Measurements from ENCODE around the gene TXNRD2. TPM values are rescaled to one million over a fixed set of nuclear protein-coding genes. Genes with fewer than 3 reads are reported as not detected.

TXNRD2 gene
- total RNA-seq, 1 donor from 2014 or later: 25.7 TPM

DNA sequence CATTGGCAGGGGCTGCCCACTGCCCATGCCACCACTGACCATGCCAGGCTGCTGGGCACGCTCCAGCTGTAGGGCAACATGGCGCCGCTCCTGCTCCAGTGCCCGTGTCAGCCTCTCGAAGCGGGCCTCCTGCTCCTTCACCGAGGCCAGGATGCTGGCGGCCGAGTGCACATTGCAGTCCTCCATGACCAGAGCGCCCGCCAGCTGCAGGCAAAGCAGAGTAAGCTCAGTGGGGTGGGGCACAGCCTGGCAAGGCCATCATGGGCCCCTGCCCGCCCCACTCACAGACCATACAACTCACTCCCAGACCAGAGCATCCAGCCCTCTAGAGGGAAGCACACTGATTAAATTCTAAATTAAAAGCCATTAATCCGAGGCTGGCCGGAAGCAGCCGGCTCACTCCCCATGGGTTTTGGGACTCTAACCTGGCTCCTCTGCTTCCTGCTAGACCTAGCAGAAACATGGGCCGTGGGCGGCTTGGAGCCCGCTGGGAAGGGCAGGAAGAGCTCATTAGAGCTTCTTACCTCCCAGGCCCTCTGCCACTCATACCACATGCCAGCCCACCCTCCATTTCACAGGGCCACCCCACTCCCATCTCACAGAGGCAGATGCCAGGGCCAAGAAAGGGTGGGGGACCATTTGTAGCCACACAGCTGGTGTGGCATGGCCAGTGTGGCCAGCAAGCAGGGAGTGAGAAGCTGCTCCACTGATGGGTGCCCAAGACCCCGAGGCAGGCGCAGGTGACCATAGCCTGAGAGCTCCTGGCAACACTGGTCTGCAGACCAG is 49.2 kb upstream of the TXNRD2 start:
- no peak for TF ChIP-seq EZH2 (IDR thresholded peaks at IDR 0.05; ENCODE audit: insufficient read depth, low read length)
- TF ChIP-seq, protein P1, sequence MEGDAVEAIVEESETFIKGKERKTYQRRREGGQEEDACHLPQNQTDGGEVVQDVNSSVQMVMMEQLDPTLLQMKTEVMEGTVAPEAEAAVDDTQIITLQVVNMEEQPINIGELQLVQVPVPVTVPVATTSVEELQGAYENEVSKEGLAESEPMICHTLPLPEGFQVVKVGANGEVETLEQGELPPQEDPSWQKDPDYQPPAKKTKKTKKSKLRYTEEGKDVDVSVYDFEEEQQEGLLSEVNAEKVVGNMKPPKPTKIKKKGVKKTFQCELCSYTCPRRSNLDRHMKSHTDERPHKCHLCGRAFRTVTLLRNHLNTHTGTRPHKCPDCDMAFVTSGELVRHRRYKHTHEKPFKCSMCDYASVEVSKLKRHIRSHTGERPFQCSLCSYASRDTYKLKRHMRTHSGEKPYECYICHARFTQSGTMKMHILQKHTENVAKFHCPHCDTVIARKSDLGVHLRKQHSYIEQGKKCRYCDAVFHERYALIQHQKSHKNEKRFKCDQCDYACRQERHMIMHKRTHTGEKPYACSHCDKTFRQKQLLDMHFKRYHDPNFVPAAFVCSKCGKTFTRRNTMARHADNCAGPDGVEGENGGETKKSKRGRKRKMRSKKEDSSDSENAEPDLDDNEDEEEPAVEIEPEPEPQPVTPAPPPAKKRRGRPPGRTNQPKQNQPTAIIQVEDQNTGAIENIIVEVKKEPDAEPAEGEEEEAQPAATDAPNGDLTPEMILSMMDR (IDR thresholded peaks at IDR 0.05; ENCODE audit: insufficient read depth, low read depth, low read length): no peak
- Histone ChIP-seq H3K79me2 (ENCODE audit: insufficient read depth, low read length) (peaks cover 5% of the 10 kb centered on the region), H3K4me3 (ENCODE audit: insufficient read depth, low read depth, low read length) (no peak overlapping the region), H3K9me3 (ENCODE audit: insufficient read depth, low read depth, low read length) (no peaks in the 10 kb centered on the region), H3K4me2 (ENCODE audit: low read length) (no peak overlapping the region), H3K4me1 (ENCODE audit: insufficient read depth, low read length) (peaks cover 13% of the 10 kb centered on the region), H2AFZ (ENCODE audit: low read depth, low read length) (no peak overlapping the region), H3K36me3 (ENCODE audit: insufficient read depth, low read length) (no peaks in the 10 kb centered on the region), H4K20me1 (ENCODE audit: insufficient read depth, low read length) (peaks cover 5% of the 10 kb centered on the region), H3K27ac (ENCODE audit: low read depth, low read length) (no peak overlapping the region), H3K9ac (ENCODE audit: low read length) (no peak overlapping the region), H3K27me3 (ENCODE audit: insufficient read depth, low read length) (no peaks in the 10 kb centered on the region)
- no peak for DNase-seq (ENCODE audit: low read depth)
- H3K27ac Mint-ChIP-seq (ENCODE audit: unreplicated experiment): no peak overlapping the region
- H3K9me3 Mint-ChIP-seq (ENCODE audit: unreplicated experiment): no peaks in the 10 kb centered on the region
- FAIRE-seq: no peak
- H3K4me3 Mint-ChIP-seq (ENCODE audit: unreplicated experiment): no peak overlapping the region
- H3K27me3 Mint-ChIP-seq (ENCODE audit: low read depth, unreplicated experiment): peaks cover 2% of the 10 kb centered on the region
- H3K36me3 Mint-ChIP-seq (ENCODE audit: low read depth, unreplicated experiment): peaks cover 2% of the 10 kb centered on the region
- H3K4me1 Mint-ChIP-seq (ENCODE audit: low read depth, unreplicated experiment): peaks cover 4% of the 10 kb centered on the region

GRCh38 chr22:19990188-19990587 is 48.6 kb upstream of the TXNRD2 start:
- TF ChIP-seq, protein P1 (IDR thresholded peaks at IDR 0.05; ENCODE audit: insufficient read depth, low read depth, low read length): no peak
- TF ChIP-seq EZH2 (IDR thresholded peaks at IDR 0.05; ENCODE audit: insufficient read depth, low read length): no peak
- Histone ChIP-seq H2AFZ (ENCODE audit: low read depth, low read length) (no peak overlapping the region), H3K9ac (ENCODE audit: low read length) (no peak overlapping the region), H3K27me3 (ENCODE audit: insufficient read depth, low read length) (no peaks in the 10 kb centered on the region), H3K4me1 (ENCODE audit: insufficient read depth, low read length) (peaks cover 12% of the 10 kb centered on the region), H3K4me2 (ENCODE audit: low read length) (no peak overlapping the region), H3K9me3 (ENCODE audit: insufficient read depth, low read depth, low read length) (no peaks in the 10 kb centered on the region), H3K79me2 (ENCODE audit: insufficient read depth, low read length) (peaks cover 9% of the 10 kb centered on the region), H3K4me3 (ENCODE audit: insufficient read depth, low read depth, low read length) (no peak overlapping the region), H3K36me3 (ENCODE audit: insufficient read depth, low read length) (no peaks in the 10 kb centered on the region), H4K20me1 (ENCODE audit: insufficient read depth, low read length) (peaks cover 11% of the 10 kb centered on the region), H3K27ac (ENCODE audit: low read depth, low read length) (no peak overlapping the region)
- no peaks in the 10 kb centered on the region for H3K9me3 Mint-ChIP-seq (ENCODE audit: unreplicated experiment)
- no peak overlapping the region for H3K27ac Mint-ChIP-seq (ENCODE audit: unreplicated experiment)
- H3K36me3 Mint-ChIP-seq (ENCODE audit: low read depth, unreplicated experiment): peaks cover 2% of the 10 kb centered on the region
- FAIRE-seq: no peak
- no peak for DNase-seq (ENCODE audit: low read depth)
- H3K27me3 Mint-ChIP-seq (ENCODE audit: low read depth, unreplicated experiment): peaks cover 2% of the 10 kb centered on the region
- H3K4me1 Mint-ChIP-seq (ENCODE audit: low read depth, unreplicated experiment): peaks cover 7% of the 10 kb centered on the region
- H3K4me3 Mint-ChIP-seq (ENCODE audit: unreplicated experiment): no peak overlapping the region

- FAIRE-seq: no peak
- H3K27ac Mint-ChIP-seq (ENCODE audit: unreplicated experiment): no peak overlapping the region
- Histone ChIP-seq H3K27me3 (ENCODE audit: insufficient read depth, low read length) (no peaks in the 10 kb centered on the region), H2AFZ (ENCODE audit: low read depth, low read length) (no peak overlapping the region), H3K4me2 (ENCODE audit: low read length) (no peak overlapping the region), H3K4me1 (ENCODE audit: insufficient read depth, low read length) (peaks cover 13% of the 10 kb centered on the region), H3K4me3 (ENCODE audit: insufficient read depth, low read depth, low read length) (no peak overlapping the region), H3K79me2 (ENCODE audit: insufficient read depth, low read length) (peaks cover 14% of the 10 kb centered on the region), H3K27ac (ENCODE audit: low read depth, low read length) (no peak overlapping the region), H4K20me1 (ENCODE audit: insufficient read depth, low read length) (peaks cover 16% of the 10 kb centered on the region), H3K9me3 (ENCODE audit: insufficient read depth, low read depth, low read length) (no peaks in the 10 kb centered on the region), H3K36me3 (ENCODE audit: insufficient read depth, low read length) (no peaks in the 10 kb centered on the region), H3K9ac (ENCODE audit: low read length) (no peak overlapping the region)
- H3K27me3 Mint-ChIP-seq (ENCODE audit: low read depth, unreplicated experiment): peaks cover 2% of the 10 kb centered on the region
- no peaks in the 10 kb centered on the region for H3K9me3 Mint-ChIP-seq (ENCODE audit: unreplicated experiment)
- peaks cover 2% of the 10 kb centered on the region for H3K36me3 Mint-ChIP-seq (ENCODE audit: low read depth, unreplicated experiment)
- DNase-seq (ENCODE audit: low read depth): no peak
- no peak overlapping the region for H3K4me3 Mint-ChIP-seq (ENCODE audit: unreplicated experiment)
- H3K4me1 Mint-ChIP-seq (ENCODE audit: low read depth, unreplicated experiment): peaks cover 3% of the 10 kb centered on the region
- TF ChIP-seq, protein P1 (IDR thresholded peaks at IDR 0.05; ENCODE audit: insufficient read depth, low read depth, low read length): no peak
- no peak for TF ChIP-seq EZH2 (IDR thresholded peaks at IDR 0.05; ENCODE audit: insufficient read depth, low read length)
These were observed 48.1 kb upstream of the TXNRD2 start for GRCh38 chr22:19989725-19990067.
